WERI-Rb-1 (cell line): ENCODE data around the gene SORBS1.

ENCODE experiments used
- DNase-seq: peaks from one replicate; pipeline ENCODE4 v3.0.0-alpha.2; 2020
- H3K27ac ChIP-seq: fragments of 250-450 bp; sonication (Bioruptor Pico); 2 replicates; pipeline ENCODE4 v1.5.1; 2020; ENCODE audit warnings: mild to moderate bottlenecking, moderate library complexity
- H3K27me3 ChIP-seq: fragments of 250-450 bp; sonication (Bioruptor Pico); 2 replicates; pipeline ENCODE4 v1.5.1; 2021; ENCODE audit warnings: mild to moderate bottlenecking, low read depth, moderate library complexity; ENCODE audit not compliant: insufficient read depth, severe bottlenecking
- H3K36me3 ChIP-seq: fragments of 250-450 bp; sonication (Bioruptor Pico); 2 replicates; pipeline ENCODE4 v1.5.1; 2020; ENCODE audit warnings: mild to moderate bottlenecking, moderate library complexity
- H3K4me3 ChIP-seq: 2 replicates; pipeline ENCODE4 v1.5.1; 2011; ENCODE audit warnings: low read depth, mild to moderate bottlenecking, control low read depth, low read length
- H3K9me3 ChIP-seq: fragments of 250-450 bp; sonication (Bioruptor Pico); 2 replicates; pipeline ENCODE4 v1.5.1; 2021; ENCODE audit warnings: mild to moderate bottlenecking, moderate library complexity; ENCODE audit not compliant: severe bottlenecking
- CTCF ChIP-seq: IDR thresholded peaks from 2 replicates; pipeline ENCODE4 v1.5.1; 2011; ENCODE audit warnings: low read depth, mild to moderate bottlenecking, control low read depth, inconsistent platforms, low read length

SORBS1 gene

GRCh38 chr10:95500097-95500496 is 61.1 kb downstream of the SORBS1 start:
- no peak for DNase-seq
- no peaks in the 10 kb centered on the region for H3K27me3 ChIP-seq
- TF ChIP-seq CTCF: no peak
- H3K4me3 ChIP-seq: no peak overlapping the region
- H3K27ac ChIP-seq: no peak overlapping the region
- no peaks in the 10 kb centered on the region for H3K36me3 ChIP-seq
- no peaks in the 10 kb centered on the region for H3K9me3 ChIP-seq

DNA sequence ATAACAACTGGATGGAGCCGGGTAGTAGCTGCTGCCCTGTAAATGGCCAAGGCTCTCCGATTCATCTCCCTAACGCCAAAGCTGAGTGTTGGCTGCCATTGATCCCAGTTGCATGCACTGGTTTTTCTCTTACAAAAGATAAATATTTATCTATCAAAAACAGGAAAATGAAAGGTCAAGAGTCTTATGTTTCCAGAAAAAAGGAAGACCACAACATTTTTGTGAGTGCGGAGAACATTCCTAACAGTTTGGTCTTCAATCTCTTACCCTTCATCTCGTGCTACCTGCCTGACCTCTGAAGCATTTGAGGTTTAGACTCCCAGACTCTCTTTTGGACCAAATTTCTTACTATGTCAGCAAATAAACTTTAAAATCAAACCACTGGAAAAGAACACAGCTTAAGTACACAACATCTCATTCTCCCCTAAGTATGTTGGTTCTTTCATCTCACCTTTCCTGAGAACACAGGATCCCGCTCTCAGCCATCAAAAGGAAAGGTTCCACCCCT is 61.6 kb downstream of the SORBS1 start:
- H3K9me3 ChIP-seq: no peaks in the 10 kb centered on the region
- H3K27me3 ChIP-seq: no peaks in the 10 kb centered on the region
- no peak overlapping the region for H3K4me3 ChIP-seq
- DNase-seq: no peak
- H3K36me3 ChIP-seq: no peaks in the 10 kb centered on the region
- no peak for TF ChIP-seq CTCF
- H3K27ac ChIP-seq: no peak overlapping the region

DNA sequence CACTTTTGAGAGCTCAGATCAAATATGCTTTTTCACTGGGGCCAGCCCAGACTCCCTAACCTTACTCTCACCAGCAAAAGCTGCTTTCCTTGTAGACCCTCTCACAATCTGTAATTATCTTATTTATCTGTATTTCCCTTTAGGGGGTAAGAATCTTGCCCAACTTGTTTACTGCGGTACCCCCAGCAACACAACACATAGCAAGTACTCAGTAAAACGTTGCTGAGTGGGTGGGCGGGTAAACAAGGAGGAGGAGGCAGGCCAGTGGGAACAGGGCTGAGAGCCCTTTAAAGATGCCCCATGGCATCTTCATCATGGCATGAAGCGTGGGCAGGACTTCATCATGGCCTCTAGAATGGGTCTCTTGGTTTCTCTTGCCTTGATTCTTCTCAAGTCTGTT is 64.2 kb downstream of the SORBS1 start:
- Histone ChIP-seq H3K27me3 (no peaks in the 10 kb centered on the region), H3K36me3 (no peaks in the 10 kb centered on the region), H3K27ac (no peak overlapping the region), H3K4me3 (no peak overlapping the region), H3K9me3 (no peaks in the 10 kb centered on the region)
- TF ChIP-seq CTCF: no peak
- DNase-seq: no peak

DNA sequence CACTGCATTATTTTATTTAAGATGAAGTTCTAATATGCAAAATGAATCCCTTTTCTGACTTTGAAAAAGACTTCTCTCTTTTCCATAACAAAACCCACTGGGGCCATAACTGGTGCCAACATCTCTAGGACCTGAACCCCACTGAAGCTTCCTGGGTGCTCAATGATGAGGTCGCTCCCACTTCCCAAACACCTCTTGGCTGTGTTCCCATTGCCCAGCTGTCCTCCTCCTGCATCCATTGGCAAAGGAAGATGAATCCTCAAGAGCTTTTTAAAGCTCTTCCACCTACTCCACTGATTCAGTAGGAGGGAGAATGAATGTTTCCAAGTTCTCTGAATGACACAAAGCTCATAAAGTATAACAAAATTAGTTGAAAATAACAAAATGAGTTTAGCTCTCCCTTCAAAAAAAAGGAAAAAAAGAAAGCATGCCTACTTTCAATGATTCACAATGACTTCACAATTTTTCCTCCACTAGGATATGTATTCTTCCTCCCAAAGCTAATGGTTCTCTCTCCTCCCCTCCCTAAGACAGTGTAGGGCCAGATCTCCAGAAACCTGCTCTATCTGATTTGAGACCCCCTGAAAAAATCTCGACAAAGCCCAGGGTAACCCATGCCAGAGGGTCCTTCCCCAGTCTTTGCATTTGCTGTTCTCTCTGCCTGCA is 64.8 kb downstream of the SORBS1 start:
- Histone ChIP-seq H3K4me3 (no peak overlapping the region), H3K36me3 (no peaks in the 10 kb centered on the region), H3K9me3 (no peaks in the 10 kb centered on the region), H3K27ac (no peak overlapping the region), H3K27me3 (no peaks in the 10 kb centered on the region)
- no peak for DNase-seq
- no peak for TF ChIP-seq CTCF

DNA sequence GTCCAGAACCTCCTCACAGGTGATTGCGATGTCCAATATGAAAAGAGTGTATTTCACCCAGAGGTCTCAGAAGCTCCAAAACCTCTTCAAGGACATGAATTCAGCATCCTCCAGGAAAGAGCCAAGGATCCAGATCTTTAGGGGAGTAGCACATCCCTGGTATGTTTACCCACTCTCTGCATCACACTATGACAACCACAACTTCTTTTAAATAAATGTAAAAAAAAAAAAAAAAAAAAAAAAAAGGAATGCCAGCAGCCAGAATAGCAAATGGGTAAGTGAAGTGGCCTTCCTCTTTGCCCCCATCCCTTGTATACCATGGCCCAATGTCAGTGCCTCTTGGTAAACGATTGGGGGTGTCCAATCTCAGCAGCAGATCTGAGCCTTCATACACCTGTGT is 67.3 kb downstream of the SORBS1 start:
- no peak for TF ChIP-seq CTCF
- H3K4me3 ChIP-seq: no peak overlapping the region
- H3K27me3 ChIP-seq: no peaks in the 10 kb centered on the region
- DNase-seq: no peak
- H3K9me3 ChIP-seq: no peaks in the 10 kb centered on the region
- H3K27ac ChIP-seq: no peak overlapping the region
- H3K36me3 ChIP-seq: no peaks in the 10 kb centered on the region

DNA sequence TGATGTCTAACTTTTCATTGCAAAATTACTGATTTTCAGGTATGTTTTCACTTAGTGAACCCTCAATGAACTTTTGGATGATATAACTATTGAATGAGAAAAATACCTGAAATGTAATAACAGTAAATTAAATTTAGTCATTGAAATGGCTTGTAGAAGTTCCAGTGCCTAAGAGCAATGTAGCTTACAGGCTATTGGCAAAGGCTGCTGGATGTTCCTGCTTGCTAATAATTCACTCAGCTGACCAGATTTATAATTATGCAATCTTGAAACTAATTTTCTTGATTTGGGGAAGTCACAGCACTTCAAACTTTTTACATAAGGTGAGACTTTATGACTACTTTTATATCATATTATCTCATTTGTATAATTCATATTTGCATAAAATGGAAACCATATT is 73.2 kb downstream of the SORBS1 start:
- Histone ChIP-seq H3K27me3 (no peaks in the 10 kb centered on the region), H3K9me3 (no peaks in the 10 kb centered on the region), H3K4me3 (no peak overlapping the region), H3K36me3 (no peaks in the 10 kb centered on the region), H3K27ac (no peak overlapping the region)
- no peak for DNase-seq
- no peak for TF ChIP-seq CTCF
